Stimulated activated naive CD8-positive, alpha-beta T cell treated with anti-CD3 and anti-CD28 coated beads, Interleukin-15, Interleukin-2, amounts not matched to agents 100 U/mL and 50 U/mL, for 24 hours (primary cell): ENCODE results near the gene ARL3.
"Not testable (repeated sequence)": the region's sequence is repeated elsewhere in the genome, so short reads cannot be mapped to it uniquely, and the experiment has no call there.

ENCODE experiments used
- ATAC-seq: fragments of 150-1000 bp; cut with Tn5 transposase; one replicate; pipeline ENCODE4 v1.10.0; 2021
- DNase-seq: peaks from one replicate; pipeline ENCODE4 v3.0.0; 2021

The ARL3 gene

GRCh38 chr10:102738692-102739121 lies 24.5 kb upstream of the ARL3 start:
- ATAC-seq = no peak

GRCh38 chr10:102735065-102735562 lies 20.9 kb upstream of the ARL3 start:
- no peak for ATAC-seq
- DNase-seq = no peak

More at GRCh38 chr10:102738692-102739121, 24.5 kb upstream of the ARL3 start:
- no peak for DNase-seq

GRCh38 chr10:102732661-102733060 lies 18.5 kb upstream of the ARL3 start:
- DNase-seq (no peak), ATAC-seq (no peak)

GRCh38 chr10:102731222-102731800 lies 17.1 kb upstream of the ARL3 start:
- DNase-seq (no peak), ATAC-seq (no peak)

GRCh38 chr10:102729029-102730026 lies 15.1 kb upstream of the ARL3 start:
- DNase-seq = peak; percentile 80
- ATAC-seq = peak; percentile 74

- DNase-seq = no peak
- ATAC-seq = no peak
Observed at GRCh38 chr10:102727037-102727818, 13.0 kb upstream of the ARL3 start.

GRCh38 chr10:102726274-102726673 lies 12.1 kb upstream of the ARL3 start:
- DNase-seq (no peak), ATAC-seq (no peak)

GRCh38 chr10:102723989-102724388 lies 9.8 kb upstream of the ARL3 start:
- ATAC-seq (no peak), DNase-seq (no peak)

- ATAC-seq (no peak), DNase-seq (no peak)
Observed at GRCh38 chr10:102721954-102722353, 7.8 kb upstream of the ARL3 start.

- ATAC-seq = no peak
- DNase-seq = no peak
Observed at GRCh38 chr10:102720775-102721301, 6.6 kb upstream of the ARL3 start.

GRCh38 chr10:102720337-102720736 lies 6.1 kb upstream of the ARL3 start:
- DNase-seq (no peak), ATAC-seq (no peak)

GRCh38 chr10:102718220-102718619 lies 4.0 kb upstream of the ARL3 start:
- ATAC-seq = no peak
- no peak for DNase-seq

- ATAC-seq = not testable (repeated sequence)
Observed at GRCh38 chr10:102716900-102717565, 2.8 kb upstream of the ARL3 start.

GRCh38 chr10:102715880-102716279 lies 1.7 kb upstream of the ARL3 start:
- ATAC-seq = no peak
- no peak for DNase-seq

More at GRCh38 chr10:102716900-102717565, 2.8 kb upstream of the ARL3 start:
- DNase-seq = not testable (repeated sequence)

- DNase-seq (peak; percentile 60), ATAC-seq (peak; percentile 4)
Observed at GRCh38 chr10:102714621-102715455, 641 bp upstream of the ARL3 start, which contains the start of gene SFXN2. Gene SFXN2, plus strand, starts transcription at chr10:102714636. Its CDS starts 12,001 bp downstream, at chr10:102726637.

GRCh38 chr10:102713539-102713813 lies 721 bp downstream of the ARL3 start:
- ATAC-seq (peak; percentile 55), DNase-seq (no peak)

- no peak for ATAC-seq
Observed at GRCh38 chr10:102712843-102713538, 1.2 kb downstream of the ARL3 start.

GRCh38 chr10:102712089-102712488 lies 2.1 kb downstream of the ARL3 start:
- ATAC-seq (no peak), DNase-seq (no peak)

More at GRCh38 chr10:102712843-102713538, 1.2 kb downstream of the ARL3 start:
- no peak for DNase-seq

GRCh38 chr10:102710609-102711008 lies 3.6 kb downstream of the ARL3 start:
- peak; percentile 16 for ATAC-seq
- DNase-seq = no peak

GRCh38 chr10:102705531-102705930 lies 8.7 kb downstream of the ARL3 start:
- ATAC-seq = no peak
- DNase-seq = no peak
